CD14-positive monocyte (primary cell): ENCODE measurements around the gene NRROS. TPM values are rescaled to one million over a fixed set of nuclear protein-coding genes. Genes with fewer than 3 reads are reported as not detected.

Experiments used
- DNase-seq, 3 donors: peaks; one replicate each; pipeline ENCODE4 v3.0.0-alpha.2; 2011 to 2022
- H2AFZ ChIP-seq: 2 replicates; pipeline ENCODE4 v1.6.0; 2012; ENCODE audit warnings: mild to moderate bottlenecking, low read depth, low read length, inconsistent platforms; ENCODE audit not compliant: insufficient read depth, poor library complexity, severe bottlenecking
- H3K27ac ChIP-seq, 2 donors: 1 replicate in 1 of 2; 2 replicates in 1 of 2; pipeline ENCODE4 v1.5.1; 2012 to 2013; ENCODE audit warnings: low read length in 2 of 2, control low read depth in 1 of 2, inconsistent platforms in 1 of 2, low read depth in 1 of 2, mild to moderate bottlenecking in 1 of 2
- H3K27me3 ChIP-seq, 2 donors: one replicate each; pipeline versions ENCODE4 v1.6.0 to v1.6.1; 2011 to 2013; ENCODE audit warnings: low read length in 2 of 2; ENCODE audit not compliant: control insufficient read depth in 2 of 2, insufficient read depth in 2 of 2
- H3K36me3 ChIP-seq, 2 donors: replicated peaks in 1 of 2; 1 replicate in 1 of 2; 2 replicates in 1 of 2; pipeline versions ENCODE4 v1.5.1 to v1.6.1; 2012 to 2013; ENCODE audit warnings: low read length in 2 of 2, control low read depth in 1 of 2, inconsistent platforms in 1 of 2, mild to moderate bottlenecking in 1 of 2; ENCODE audit not compliant: insufficient read depth in 2 of 2, control insufficient read depth in 1 of 2
- H3K4me1 ChIP-seq, 2 donors: 1 replicate in 1 of 2; 2 replicates in 1 of 2; pipeline versions ENCODE4 v1.5.1 to v1.6.1; 2012 to 2013; ENCODE audit warnings: low read length in 2 of 2, control low read depth in 1 of 2, inconsistent platforms in 1 of 2, mild to moderate bottlenecking in 1 of 2, moderate library complexity in 1 of 2; ENCODE audit not compliant: insufficient read depth in 2 of 2, control insufficient read depth in 1 of 2
- H3K4me2 ChIP-seq: replicated peaks from 2 replicates; pipeline ENCODE3; 2012; ENCODE audit warnings: low read length, moderate library complexity, mild to moderate bottlenecking; ENCODE audit not compliant: poor library complexity, severe bottlenecking; ENCODE audit errors: extremely low read depth
- H3K4me3 ChIP-seq, 3 experiments: fragments of 200-600 bp in 1 of 3; sonication (generic) in 1 of 3; replicated peaks in 1 of 3; 1 replicate in 2 of 3; 2 replicates in 1 of 3; pipeline ENCODE4 v1.5.1; 2011 to 2013; ENCODE audit warnings: low read length in 3 of 3, mild to moderate bottlenecking in 3 of 3, control low read depth in 2 of 3, low read depth in 2 of 3, inconsistent platforms in 1 of 3, moderate library complexity in 1 of 3
- H3K79me2 ChIP-seq: 2 replicates; pipeline ENCODE4 v1.6.0; 2012; ENCODE audit warnings: mild to moderate bottlenecking, control low read depth, inconsistent platforms, low read length, moderate library complexity; ENCODE audit not compliant: insufficient read depth
- H3K9ac ChIP-seq: 2 replicates; pipeline ENCODE4 v1.6.0; 2017; ENCODE audit warnings: low read length, mild to moderate bottlenecking; ENCODE audit not compliant: insufficient read depth, poor library complexity, severe bottlenecking
- H3K9me3 ChIP-seq, 2 donors: replicated peaks in 1 of 2; 1 replicate in 1 of 2; 2 replicates in 1 of 2; pipeline versions ENCODE4 v1.5.1 to v1.6.1; 2012 to 2013; ENCODE audit warnings: low read length in 2 of 2, control low read depth in 1 of 2; ENCODE audit not compliant: control insufficient read depth in 1 of 2, insufficient read depth in 1 of 2
- H4K20me1 ChIP-seq: 2 replicates; pipeline ENCODE4 v1.6.0; 2012; ENCODE audit warnings: mild to moderate bottlenecking, low read length, control low read depth, moderate library complexity; ENCODE audit not compliant: insufficient read depth
- H3K27ac Mint-ChIP-seq, 7 donors: one replicate each; pipeline ENCODE4 v1.8.0; 2020; ENCODE audit warnings: mild to moderate bottlenecking in 7 of 7, mixed read lengths in 7 of 7, moderate library complexity in 6 of 7, inconsistent platforms in 2 of 7
- H3K27me3 Mint-ChIP-seq, 3 donors: one replicate each; pipeline ENCODE4 v1.8.0; 2021 to 2022; ENCODE audit warnings: low read depth in 3 of 3, mild to moderate bottlenecking in 3 of 3, mixed read lengths in 3 of 3, moderate library complexity in 3 of 3, inconsistent platforms in 1 of 3
- H3K36me3 Mint-ChIP-seq, 2 donors: one replicate each; pipeline ENCODE4 v1.8.0; 2020; ENCODE audit warnings: mixed read lengths in 2 of 2, inconsistent platforms in 1 of 2, mild to moderate bottlenecking in 1 of 2
- H3K4me1 Mint-ChIP-seq: one replicate; pipeline ENCODE4 v1.8.0; 2020; ENCODE audit warnings: mild to moderate bottlenecking, mixed read lengths
- H3K4me3 Mint-ChIP-seq, 2 donors: one replicate each; pipeline ENCODE4 v1.8.0; 2020; ENCODE audit warnings: mild to moderate bottlenecking in 2 of 2, mixed read lengths in 2 of 2, moderate library complexity in 1 of 2
- H3K9me3 Mint-ChIP-seq, 7 donors: one replicate each; pipeline ENCODE4 v1.8.0; 2020 to 2022; ENCODE audit warnings: mixed read lengths in 7 of 7, mild to moderate bottlenecking in 6 of 7, moderate library complexity in 6 of 7, inconsistent platforms in 2 of 7
- WGBS: methylation state at CpG from one replicate; pipeline ENCODE4 v1.1.5; 2013; ENCODE audit warnings: missing lambda C conversion rate; ENCODE audit not compliant: insufficient coverage; 5-methylcytosine and 5-hydroxymethylcytosine counted together
- intact Hi-C, 2 donors: fragments of 100-400 bp; cut with micrococcal nuclease; formaldehyde crosslinking; loops; one replicate each; pipeline versions ENCODE4 v1.15.0 to v1.15.1; 2023
- polyA plus RNA-seq, 3 donors: library from polyadenylated mRNA; depleted of rRNA in 1 of 3; unstranded in 2 of 3; stranded (reverse) in 1 of 3; fragments of 300-500 nt in 2 of 3; fragments of >200 nt in 1 of 3; fragmentation: Illumina TruSeq in 2 of 3; gene quantifications; 1 replicate in 2 of 3; 2 replicates in 1 of 3; pipeline ENCODE4 v1.2.3, GENCODE V29; 2012 to 2021
- TF ChIP-seq, protein P1 (sequence below): fragments of 200-600 bp; IDR thresholded peaks from one replicate; pipeline ENCODE4 v1.8.0; 2022; ENCODE audit warnings: antibody characterized with exemption, mild to moderate bottlenecking

NRROS gene
- polyA plus RNA-seq, 3 donors: 5.9 to 109 (median 7.5) TPM

GRCh38 chr3:196659901-196660351 lies 20.4 kb downstream of the NRROS start:
- Mint-ChIP-seq H3K4me1 (peaks cover 12% of the 10 kb centered on the region), H3K27ac (peak overlapping the region in 3 of 7 donors; percentile 36 to 42 (median 38)), H3K4me3 (peak overlapping the region in 1 of 2 donors; percentile 37), H3K36me3 (peaks cover 67 to 78% of the 10 kb centered on the region in 2 donors), H3K9me3 (no peaks in the 10 kb centered on the region), H3K27me3 (no peaks in the 10 kb centered on the region)
- WGBS: 95% methylated on average over 35 of the region's 35 CpGs
- no peak overlapping the region for H2AFZ ChIP-seq
- no peak overlapping the region for H3K4me2 ChIP-seq
- peaks cover 85% of the 10 kb centered on the region for H3K79me2 ChIP-seq
- no peaks in the 10 kb centered on the region for H3K9me3 ChIP-seq
- DNase-seq: no peak
- no peak overlapping the region for H3K4me3 ChIP-seq
- no peak overlapping the region for H3K9ac ChIP-seq
- no peaks in the 10 kb centered on the region for H3K4me1 ChIP-seq
- peaks cover 97% of the 10 kb centered on the region for H4K20me1 ChIP-seq
- peak overlapping the region in 1 of 2 donors; percentile 14 for H3K27ac ChIP-seq
- H3K27me3 ChIP-seq: no peaks in the 10 kb centered on the region
- TF ChIP-seq, protein P1, sequence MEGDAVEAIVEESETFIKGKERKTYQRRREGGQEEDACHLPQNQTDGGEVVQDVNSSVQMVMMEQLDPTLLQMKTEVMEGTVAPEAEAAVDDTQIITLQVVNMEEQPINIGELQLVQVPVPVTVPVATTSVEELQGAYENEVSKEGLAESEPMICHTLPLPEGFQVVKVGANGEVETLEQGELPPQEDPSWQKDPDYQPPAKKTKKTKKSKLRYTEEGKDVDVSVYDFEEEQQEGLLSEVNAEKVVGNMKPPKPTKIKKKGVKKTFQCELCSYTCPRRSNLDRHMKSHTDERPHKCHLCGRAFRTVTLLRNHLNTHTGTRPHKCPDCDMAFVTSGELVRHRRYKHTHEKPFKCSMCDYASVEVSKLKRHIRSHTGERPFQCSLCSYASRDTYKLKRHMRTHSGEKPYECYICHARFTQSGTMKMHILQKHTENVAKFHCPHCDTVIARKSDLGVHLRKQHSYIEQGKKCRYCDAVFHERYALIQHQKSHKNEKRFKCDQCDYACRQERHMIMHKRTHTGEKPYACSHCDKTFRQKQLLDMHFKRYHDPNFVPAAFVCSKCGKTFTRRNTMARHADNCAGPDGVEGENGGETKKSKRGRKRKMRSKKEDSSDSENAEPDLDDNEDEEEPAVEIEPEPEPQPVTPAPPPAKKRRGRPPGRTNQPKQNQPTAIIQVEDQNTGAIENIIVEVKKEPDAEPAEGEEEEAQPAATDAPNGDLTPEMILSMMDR: no peak
- peaks cover 75 to 88% of the 10 kb centered on the region in 2 donors for H3K36me3 ChIP-seq
- intact Hi-C loops: no loop called here

DNA sequence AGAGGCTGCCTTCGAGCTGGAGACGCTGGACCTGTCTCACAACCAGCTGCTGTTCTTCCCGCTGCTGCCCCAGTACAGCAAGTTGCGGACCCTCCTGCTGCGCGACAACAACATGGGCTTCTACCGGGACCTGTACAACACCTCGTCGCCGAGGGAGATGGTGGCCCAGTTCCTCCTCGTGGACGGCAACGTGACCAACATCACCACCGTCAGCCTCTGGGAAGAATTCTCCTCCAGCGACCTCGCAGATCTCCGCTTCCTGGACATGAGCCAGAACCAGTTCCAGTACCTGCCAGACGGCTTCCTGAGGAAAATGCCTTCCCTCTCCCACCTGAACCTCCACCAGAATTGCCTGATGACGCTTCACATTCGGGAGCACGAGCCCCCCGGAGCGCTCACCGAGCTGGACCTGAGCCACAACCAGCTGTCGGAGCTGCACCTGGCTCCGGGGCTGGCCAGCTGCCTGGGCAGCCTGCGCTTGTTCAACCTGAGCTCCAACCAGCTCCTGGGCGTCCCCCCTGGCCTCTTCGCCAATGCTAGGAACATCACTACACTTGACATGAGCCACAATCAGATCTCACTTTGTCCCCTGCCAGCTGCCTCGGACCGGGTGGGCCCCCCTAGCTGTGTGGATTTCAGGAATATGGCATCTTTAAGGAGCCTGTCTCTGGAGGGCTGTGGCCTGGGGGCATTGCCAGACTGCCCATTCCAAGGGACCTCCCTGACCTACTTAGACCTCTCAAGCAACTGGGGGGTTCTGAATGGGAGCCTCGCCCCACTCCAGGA lies 21.1 kb downstream of the NRROS start:
- Histone ChIP-seq H2AFZ (no peak overlapping the region), H3K4me3 (no peak overlapping the region), H3K9me3 (no peaks in the 10 kb centered on the region), H3K27me3 (no peaks in the 10 kb centered on the region), H3K79me2 (peaks cover 78% of the 10 kb centered on the region), H3K9ac (no peak overlapping the region), H3K27ac (peak overlapping the region in 1 of 2 donors; percentile 48), H3K4me2 (no peak overlapping the region), H3K36me3 (peaks cover 69 to 82% of the 10 kb centered on the region in 2 donors), H4K20me1 (peaks cover 94% of the 10 kb centered on the region), H3K4me1 (no peaks in the 10 kb centered on the region)
- H3K27ac Mint-ChIP-seq: peak overlapping the region in 4 of 7 donors; percentile 22 to 84 (median 56)
- H3K27me3 Mint-ChIP-seq: no peaks in the 10 kb centered on the region
- 90% methylated on average over 32 of the region's 32 CpGs for WGBS
- TF ChIP-seq, protein P1: no peak
- H3K9me3 Mint-ChIP-seq: no peaks in the 10 kb centered on the region
- peaks cover 14% of the 10 kb centered on the region for H3K4me1 Mint-ChIP-seq
- intact Hi-C loops: no loop called here
- DNase-seq: no peak
- no peak overlapping the region for H3K4me3 Mint-ChIP-seq
- peaks cover 61 to 75% of the 10 kb centered on the region in 2 donors for H3K36me3 Mint-ChIP-seq
